ENCODE data around the gene ARL6IP4. TPM values are rescaled to one million over a fixed set of nuclear protein-coding genes. Genes with fewer than 3 reads are reported as not detected.
A peak's percentile ranks its signal among the peaks of the same experiment; 100 is the strongest.

ARL6IP4 gene
- 25.4 and 26.0 TPM in 2 replicates for total RNA-seq (2013; cell fraction: nucleolus; rRNA removed)
- total RNA-seq (2014; rRNA removed) (190 TPM in 2 replicates), total RNA-seq (2014; rRNA removed; fragmentation: Illumina TruSeq; extraction: Trizol) (174 and 188 TPM in 2 replicates), total RNA-seq (2021) (200 and 201 TPM in 2 replicates), polyA plus RNA-seq (2011; rRNA removed) (106 and 137 TPM in 2 replicates), polyA plus RNA-seq (2014; fragmentation: Illumina TruSeq; extraction: Trizol) (53.4 and 144 TPM in 2 replicates), polyA plus RNA-seq (2014; fragmentation: Nextera tagmentation; extraction: Ambion mirVana) (10 to 100 TPM in 1 of 2 experiments, 1 to 10 TPM in 1; 2.5 to 14.1 TPM), polyA plus RNA-seq (2014; rRNA removed) (188 and 210 TPM in 2 replicates), polyA plus RNA-seq (2016; fragmentation: Nextera tagmentation; extraction: Ambion mirVana) (100 to 1,000 TPM; 319 to 320 TPM), polyA minus RNA-seq (2011; rRNA and poly(A)+ RNA removed) (32.8 and 49.1 TPM in 2 replicates), Bru-seq, nascent RNA (percentile 54 among the genes with signal in this experiment), BruChase-seq, experiment 1, labeled RNA remaining after a 6-hour chase (percentile 54 among the genes with signal in this experiment), BruChase-seq, experiment 2, labeled RNA remaining after a 2-hour chase (percentile 57 among the genes with signal in this experiment)
- polyA plus RNA-seq (2011; ENCODE audit: low read depth), result 52.4 TPM
- polyA plus RNA-seq (2011; cell fraction: cytosol; rRNA removed), result 140 and 213 TPM in 2 replicates
- polyA plus RNA-seq (2011; cell fraction: nucleus; rRNA removed), result 267 and 296 TPM in 2 replicates
- polyA plus RNA-seq (2012), result 131 and 139 TPM in 2 replicates
- 21.2 and 37.3 TPM in 2 replicates for polyA minus RNA-seq (2011; cell fraction: cytosol; rRNA and poly(A)+ RNA removed)
- polyA minus RNA-seq (2011; cell fraction: nucleus; rRNA and poly(A)+ RNA removed), result 13.5 and 17.7 TPM in 2 replicates
- long read RNA-seq, experiment 1, transcript ARL6IP4-210 (6 exons, 1,491 nt), result minor isoform, 21 of 143 reads
- long read RNA-seq, experiment 1, transcript ARL6IP4-201 (6 exons, 1,644 nt), result minor isoform, 5 of 143 reads
- long read RNA-seq, experiment 1, transcript ARL6IP4-214 (5 exons, 1,273 nt), result minor isoform, 12 of 143 reads
- long read RNA-seq, experiment 1, transcript ARL6IP4-220 (6 exons, 1,591 nt), result major isoform, 58 of 143 reads
- long read RNA-seq, experiment 1, partial matches to known transcripts, result 13 of 143 reads
- long read RNA-seq, experiment 1, other reads (novel, unspliced or antisense), result 29 of 143 reads
- long read RNA-seq, experiment 2, transcript ARL6IP4-220 (6 exons, 1,591 nt), result major isoform, 51 of 126 reads
- long read RNA-seq, experiment 2, transcript ARL6IP4-214 (5 exons, 1,273 nt), result minor isoform, 5 of 126 reads
- long read RNA-seq, experiment 2, transcript ARL6IP4-210 (6 exons, 1,491 nt), result minor isoform, 26 of 126 reads
- long read RNA-seq, experiment 2, partial matches to known transcripts, result 8 of 126 reads
- long read RNA-seq, experiment 2, other reads (novel, unspliced or antisense), result 26 of 126 reads

- FAIRE-seq, result no peak
- H3K79me2 ChIP-seq (ENCODE audit: control insufficient read depth, insufficient read depth, low read length), result peaks cover 35% of the 10 kb centered on the region
- TF ChIP-seq CEBPB (IDR thresholded peaks at IDR 0.05; ENCODE audit: borderline replicate concordance in 1 of 2, low read depth in 2 of 2, low read length in 2 of 2), result no peak
- TF ChIP-seq, protein P1, sequence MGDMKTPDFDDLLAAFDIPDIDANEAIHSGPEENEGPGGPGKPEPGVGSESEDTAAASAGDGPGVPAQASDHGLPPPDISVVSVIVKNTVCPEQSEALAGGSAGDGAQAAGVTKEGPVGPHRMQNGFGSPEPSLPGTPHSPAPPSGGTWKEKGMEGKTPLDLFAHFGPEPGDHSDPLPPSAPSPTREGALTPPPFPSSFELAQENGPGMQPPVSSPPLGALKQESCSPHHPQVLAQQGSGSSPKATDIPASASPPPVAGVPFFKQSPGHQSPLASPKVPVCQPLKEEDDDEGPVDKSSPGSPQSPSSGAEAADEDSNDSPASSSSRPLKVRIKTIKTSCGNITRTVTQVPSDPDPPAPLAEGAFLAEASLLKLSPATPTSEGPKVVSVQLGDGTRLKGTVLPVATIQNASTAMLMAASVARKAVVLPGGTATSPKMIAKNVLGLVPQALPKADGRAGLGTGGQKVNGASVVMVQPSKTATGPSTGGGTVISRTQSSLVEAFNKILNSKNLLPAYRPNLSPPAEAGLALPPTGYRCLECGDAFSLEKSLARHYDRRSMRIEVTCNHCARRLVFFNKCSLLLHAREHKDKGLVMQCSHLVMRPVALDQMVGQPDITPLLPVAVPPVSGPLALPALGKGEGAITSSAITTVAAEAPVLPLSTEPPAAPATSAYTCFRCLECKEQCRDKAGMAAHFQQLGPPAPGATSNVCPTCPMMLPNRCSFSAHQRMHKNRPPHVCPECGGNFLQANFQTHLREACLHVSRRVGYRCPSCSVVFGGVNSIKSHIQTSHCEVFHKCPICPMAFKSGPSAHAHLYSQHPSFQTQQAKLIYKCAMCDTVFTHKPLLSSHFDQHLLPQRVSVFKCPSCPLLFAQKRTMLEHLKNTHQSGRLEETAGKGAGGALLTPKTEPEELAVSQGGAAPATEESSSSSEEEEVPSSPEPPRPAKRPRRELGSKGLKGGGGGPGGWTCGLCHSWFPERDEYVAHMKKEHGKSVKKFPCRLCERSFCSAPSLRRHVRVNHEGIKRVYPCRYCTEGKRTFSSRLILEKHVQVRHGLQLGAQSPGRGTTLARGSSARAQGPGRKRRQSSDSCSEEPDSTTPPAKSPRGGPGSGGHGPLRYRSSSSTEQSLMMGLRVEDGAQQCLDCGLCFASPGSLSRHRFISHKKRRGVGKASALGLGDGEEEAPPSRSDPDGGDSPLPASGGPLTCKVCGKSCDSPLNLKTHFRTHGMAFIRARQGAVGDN (IDR thresholded peaks at IDR 0.05), result peak; percentile 67; the same call in 1 of the 2 replicates
- TF ChIP-seq ASH2L (IDR thresholded peaks at IDR 0.05; ENCODE audit: borderline replicate concordance, low read depth), result 0 out of 2 replicates have a peak, but pooled peaks have one; percentile 65
- TF ChIP-seq SREBF1 (IDR thresholded peaks at IDR 0.05; ENCODE audit: low read length), result no peak
- TF ChIP-seq NR2F1 (conservative IDR thresholded peaks at IDR 0.05), result peak; percentile 51
- TF ChIP-seq NFXL1 (IDR thresholded peaks at IDR 0.05; ENCODE audit: borderline replicate concordance), result 0 out of 2 replicates have a peak, but pooled peaks have one; percentile 27
- peak; percentile 88 for TF ChIP-seq GABPA (IDR thresholded peaks at IDR 0.05; ENCODE audit: low read depth)
- TF ChIP-seq ZNF622 (IDR thresholded peaks at IDR 0.05), result no peak
- no peak for TF ChIP-seq IRF4 (IDR thresholded peaks at IDR 0.05; ENCODE audit: low read depth, low read length)
- no peak for TF ChIP-seq ZNF384 (IDR thresholded peaks at IDR 0.05; ENCODE audit: borderline replicate concordance, low read depth, low read length)
- TF ChIP-seq CBX5 (IDR thresholded peaks at IDR 0.05; ENCODE audit: low read depth), result no peak
- no peak for TF ChIP-seq FOS (IDR thresholded peaks at IDR 0.05; ENCODE audit: borderline replicate concordance, extremely low read depth, insufficient read length)
- peak; percentile 78; the same call in 1 of the 2 replicates for TF ChIP-seq POLR2A (IDR thresholded peaks at IDR 0.05; ENCODE audit: low read depth, low read length)
Measured at GRCh38 chr12:122980183-122981035, at the start of gene ARL6IP4. Gene ARL6IP4 (plus strand): TSS chr12:122980681. CDS start chr12:122981140, 459 bp downstream.

More at GRCh38 chr12:122980183-122981035, at the start of gene ARL6IP4:
- Histone ChIP-seq H3K9ac (ENCODE audit: control insufficient read depth, insufficient read depth, low read length) (peak within 1 kb of the TSS; percentile 83), H3K4me1 (ENCODE audit: control insufficient read depth, insufficient read depth, low read length) (peaks cover 30% of the 10 kb centered on the region), H3K27ac (ENCODE audit: control insufficient read depth, insufficient read depth) (peak within 1 kb of the TSS; percentile 75), H3K36me3 (ENCODE audit: control insufficient read depth in 2 of 2, insufficient read depth in 2 of 2, low read length in 1 of 2) (peaks cover 0 to 6% of the 10 kb centered on the region in 2 experiments; a peak in 2 of 4 replicates), H3K9me3 (replicated peaks; ENCODE audit: control insufficient read depth, insufficient read depth, low read length) (no peaks in the 10 kb centered on the region), H3K27me3 (replicated peaks in 1 of 2; ENCODE audit: control insufficient read depth in 2 of 2, insufficient read depth in 2 of 2, low read length in 1 of 2) (no peaks in the 10 kb centered on the region), H3K4me2 (ENCODE audit: control insufficient read depth, insufficient read depth) (peak within 1 kb of the TSS; percentile 82), H4K20me1 (ENCODE audit: control insufficient read depth, insufficient read depth) (no peaks in the 10 kb centered on the region), H3K4me3 (peak within 1 kb of the TSS; percentile 96), H2AFZ (ENCODE audit: control insufficient read depth, low read depth, low read length) (peak within 1 kb of the TSS; percentile 80)
- DNase-seq (ENCODE audit: low read depth, low spot score), result no peak
- ChIA-PET RAD21 (ENCODE audit: unreplicated experiment) (interaction anchor here (1.6 kb wide), 1 partner anchor 258 kb away, joined by 5 read pairs; no protein-coding TSS in a partner anchor), POLR2A (interaction anchor here (0.5 to 2.0 kb wide), 4 partner anchors 109 to 399 kb away, joined by 3 to 8 read pairs (median 5); partner anchors contain the start of genes MPHOSPH9 and MTRFR), CTCF (interaction anchor here (2.1 kb wide), 1 partner anchor 257 kb away, joined by 7 read pairs; no protein-coding TSS in a partner anchor), SMC1A (ENCODE audit: uncharacterized antibody, unreplicated experiment) (interaction anchor here (0.7 to 1.7 kb wide), 2 partner anchors 10 to 174 kb away, joined by 3 read pairs; no protein-coding TSS in a partner anchor)
- ATAC-seq, result peak; percentile 92
- in situ Hi-C loops (cut with MboI) (no loop called here), intact Hi-C loops (cut with micrococcal nuclease; ENCODE audit: unreplicated experiment) (no loop called here)
- under 1% methylated on average over 65 of the region's 96 CpGs for WGBS (ENCODE audit: insufficient coverage, insufficient replicate concordance, low lambda C conversion rate, missing lambda C conversion rate)
- no TSS peak for BruUV-seq (replicated peaks)

Measured in GM12878 (cell line).